ENCODE results near the gene MYOZ3.

Gene MYOZ3

DNA sequence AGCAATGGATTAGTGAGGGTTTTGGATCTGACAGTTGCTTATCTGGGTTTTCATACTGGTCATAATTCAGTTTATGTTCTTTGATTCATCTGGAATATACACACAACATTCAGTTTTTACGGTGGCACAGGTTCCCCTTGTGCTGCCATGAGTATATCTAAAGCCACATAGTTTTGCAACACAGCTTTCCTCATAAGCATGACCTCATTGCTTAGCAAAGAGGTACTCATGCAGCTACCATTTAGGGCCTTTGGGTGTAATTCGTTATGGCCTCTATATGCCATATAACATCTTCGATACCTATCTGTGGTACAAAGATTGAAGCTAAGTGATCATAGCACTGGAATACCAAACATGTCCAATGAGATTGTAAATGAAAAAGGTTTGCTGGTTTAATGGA, 42.7 kb downstream of the MYOZ3 start:
- DNase-seq, result no peak

DNA sequence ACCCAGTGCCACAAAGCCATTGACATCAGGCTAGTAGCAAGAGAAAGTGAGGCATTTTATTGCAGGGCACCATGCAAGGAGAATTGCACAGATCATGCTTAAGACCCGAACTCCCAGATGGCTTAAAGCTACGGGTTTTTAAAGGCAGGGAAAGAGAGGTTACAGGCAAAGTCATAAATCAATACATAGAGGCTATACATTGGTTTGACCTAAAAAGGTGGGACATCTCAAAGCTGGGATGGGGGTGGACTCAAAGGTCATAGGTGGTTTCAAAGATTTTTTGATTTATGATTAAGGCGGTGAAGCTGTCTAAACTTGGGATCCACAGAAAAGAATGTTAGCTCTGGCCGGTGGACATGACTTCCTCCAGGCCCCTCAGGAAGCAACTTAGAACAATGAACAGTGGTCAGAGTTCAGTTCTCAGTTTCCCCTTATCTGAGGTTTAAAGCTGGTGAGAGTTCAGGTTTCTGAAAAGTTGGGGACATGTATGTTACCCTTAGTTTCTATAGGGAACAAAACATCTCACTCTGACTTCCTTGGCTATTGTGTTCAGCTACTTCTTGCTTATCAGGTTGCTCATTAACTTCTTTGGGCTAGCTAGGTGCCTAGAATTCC, 45.8 kb downstream of the MYOZ3 start:
- DNase-seq, result no peak

DNA sequence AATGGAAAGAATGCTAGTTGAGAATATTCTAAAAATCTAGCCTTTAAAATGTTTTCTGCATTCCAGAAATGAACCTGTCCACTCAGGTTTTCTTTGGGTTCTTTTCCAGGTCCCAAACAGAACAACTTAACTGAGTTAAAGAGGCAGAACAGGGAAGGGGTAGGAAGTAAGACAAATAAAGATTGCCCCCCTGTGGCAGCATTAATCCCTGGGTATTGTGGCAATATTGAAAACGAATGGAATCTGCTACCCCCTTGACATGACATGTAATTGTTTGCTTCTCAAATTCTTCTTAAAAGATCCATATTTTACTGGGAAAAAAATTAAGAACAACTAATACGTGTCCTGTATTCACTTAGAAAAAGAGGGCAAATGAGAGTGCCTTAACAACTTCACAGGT, 49.1 kb downstream of the MYOZ3 start:
- DNase-seq, result peak in 1 of 2 donors; percentile 28

DNA sequence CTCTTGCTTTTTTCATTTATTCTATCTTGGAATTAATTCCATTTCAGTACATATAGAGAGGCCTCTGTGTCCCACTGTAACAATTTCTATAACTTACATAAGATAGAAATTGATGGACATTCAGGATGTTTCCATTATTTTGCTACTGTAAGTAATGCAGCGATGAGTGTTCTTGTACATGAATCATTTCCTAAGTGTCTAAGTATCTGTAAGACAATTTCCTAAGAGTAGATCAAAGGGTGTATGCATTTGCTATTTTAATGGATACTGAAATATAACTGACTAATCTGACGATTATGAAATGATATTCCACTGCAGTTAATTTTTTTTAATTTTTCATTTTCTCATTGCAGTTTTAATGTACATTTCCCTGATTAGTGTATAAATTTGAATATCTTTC, 62.8 kb downstream of the MYOZ3 start:
- no peak for DNase-seq

Measured in CD4-positive, alpha-beta T cell treated with Interleukin-4 for 1 hour (primary cell).